ENCODE measurements around the gene E2F1.

GRCh38 chr20:33689973-33690372 lies 3.8 kb upstream of the E2F1 start:
- no peak for TF ChIP-seq CTCF (IDR thresholded peaks at IDR 0.05; ENCODE audit: low read depth, low read length, poor library complexity, severe bottlenecking)
- no peak for TF ChIP-seq EZH2phosphoT487 (IDR thresholded peaks at IDR 0.05; ENCODE audit: borderline replicate concordance, low read length)

Data from DOHH2 (cell line).